ENCODE data around the gene LRRC71. TPM values are rescaled to one million over a fixed set of nuclear protein-coding genes. Genes with fewer than 3 reads are reported as not detected.

The LRRC71 gene
- total and polyA plus RNA-seq, 10 donors, result 0.03 to 0.51 (median 0.33) TPM; not detected in 4

DNA sequence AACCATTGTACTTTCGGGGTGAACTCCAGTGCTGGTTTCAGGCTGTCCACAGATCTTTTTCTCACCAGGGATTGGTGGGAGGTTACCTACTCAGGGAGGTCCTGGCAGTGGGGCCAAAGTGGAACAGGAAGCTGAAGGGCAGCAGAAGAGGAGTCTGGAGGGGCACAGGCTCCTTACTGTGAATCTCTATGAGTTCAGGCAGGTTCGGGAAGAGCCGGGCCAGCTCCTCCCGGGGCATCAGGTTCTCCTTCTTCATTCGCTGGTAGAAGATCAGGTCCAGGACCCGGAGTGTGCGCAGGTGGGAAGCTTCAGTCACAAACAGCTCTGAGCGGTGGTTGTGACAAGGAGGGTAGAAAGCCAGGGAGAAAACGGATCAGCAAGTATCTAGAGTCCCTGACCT, 26.7 kb downstream of the LRRC71 start:
- intact Hi-C loops (cut with DNase I; ENCODE audit: low total_unique reads), result no loop called here
- 90 to 95% (median 93%) methylated on average over 8 to 9 of the region's 9 CpGs for WGBS, 5 donors
- Histone ChIP-seq H3K27ac (no peak overlapping the region), H3K36me3 (peaks cover 0 to 100% (median 71%) of the 10 kb centered on the region in 6 donors), H3K4me1 (no peaks in the 10 kb centered on the region), H3K27me3 (replicated peaks in 1 of 7) (no peaks in the 10 kb centered on the region), H3K9me3 (no peaks in the 10 kb centered on the region), H3K4me3 (no peak overlapping the region)
- TF ChIP-seq POLR2AphosphoS5 (IDR thresholded peaks at IDR 0.05) (no peak), POLR2A (IDR thresholded peaks at IDR 0.05) (no peak), CTCF (IDR thresholded peaks at IDR 0.05 in 8 of 11, conservative IDR thresholded peaks at IDR 0.05 in 3 of 11) (no peak)
- DNase-seq, result no peak

DNA sequence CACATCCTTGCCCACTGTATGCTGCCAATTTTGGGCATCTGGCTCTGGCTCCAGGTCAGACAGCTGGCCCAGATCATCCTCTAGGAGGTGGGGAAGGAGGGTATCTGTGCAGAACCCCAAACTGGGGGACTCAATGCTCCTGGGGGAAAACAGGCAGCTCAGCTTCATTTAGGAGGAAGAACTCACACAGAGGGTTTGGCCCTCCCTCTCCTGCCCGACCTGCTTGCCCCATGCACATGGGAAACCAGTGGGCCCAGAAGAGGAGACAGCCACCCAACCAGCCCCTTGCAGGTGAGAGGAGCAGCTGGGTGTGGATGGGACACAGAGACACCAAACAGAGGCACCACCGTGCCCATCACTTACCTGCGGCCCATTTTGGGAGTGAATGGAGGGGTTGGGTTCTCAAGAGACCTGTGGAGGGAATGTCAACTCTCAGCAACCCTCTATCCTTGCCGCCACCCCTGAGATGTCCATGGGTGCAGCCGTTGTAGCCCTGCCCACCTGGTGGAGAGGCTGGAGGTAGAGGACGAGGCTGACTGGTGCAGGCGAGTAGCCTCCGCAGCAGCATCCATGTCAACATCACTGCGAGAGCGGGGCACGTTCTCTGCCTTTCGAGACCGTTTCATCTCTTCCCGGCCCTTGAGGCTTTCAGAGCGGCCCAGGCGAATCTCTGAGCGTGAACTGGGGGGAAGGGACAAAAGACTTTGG, 27.5 kb downstream of the LRRC71 start:
- peak in 1 of 3 donors; percentile 12 for TF ChIP-seq POLR2AphosphoS5 (IDR thresholded peaks at IDR 0.05)
- no peak for TF ChIP-seq CTCF (IDR thresholded peaks at IDR 0.05 in 8 of 11, conservative IDR thresholded peaks at IDR 0.05 in 3 of 11)
- no peak for TF ChIP-seq POLR2A (IDR thresholded peaks at IDR 0.05)
- Histone ChIP-seq H3K36me3 (peaks cover 0 to 100% (median 68%) of the 10 kb centered on the region in 6 donors), H3K27me3 (replicated peaks in 1 of 7) (no peaks in the 10 kb centered on the region), H3K4me3 (no peak overlapping the region), H3K4me1 (no peaks in the 10 kb centered on the region), H3K9me3 (no peaks in the 10 kb centered on the region), H3K27ac (no peak overlapping the region)
- DNase-seq, result no peak
- intact Hi-C loops (cut with DNase I; ENCODE audit: low total_unique reads), result no loop called here
- WGBS, 5 donors, result 91 to 98% (median 94%) methylated on average over 15 to 17 of the region's 17 CpGs

DNA sequence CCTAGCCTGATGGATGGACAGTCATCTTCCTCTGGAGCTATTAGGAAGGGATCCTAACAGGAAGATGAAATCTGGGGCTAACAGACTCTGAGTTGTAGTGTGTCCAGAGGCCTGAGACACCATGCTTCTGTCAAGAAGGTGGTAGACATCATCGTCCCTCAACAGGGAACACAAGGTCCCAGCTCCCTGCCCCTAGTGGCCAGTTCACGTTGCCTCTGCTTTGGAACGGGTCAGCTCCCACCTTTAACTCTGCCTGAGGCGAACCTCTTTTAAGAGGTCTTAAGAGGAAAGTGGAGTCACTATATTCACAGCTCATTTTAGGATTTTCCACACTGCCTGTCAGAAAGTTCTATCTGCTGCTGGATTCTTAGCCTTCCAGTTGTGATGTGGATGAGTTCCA, 28.3 kb downstream of the LRRC71 start:
- DNase-seq, result no peak
- intact Hi-C loops (cut with DNase I; ENCODE audit: low total_unique reads), result no loop called here
- no peak for TF ChIP-seq POLR2A (IDR thresholded peaks at IDR 0.05)
- no peak for TF ChIP-seq POLR2AphosphoS5 (IDR thresholded peaks at IDR 0.05)
- TF ChIP-seq CTCF (IDR thresholded peaks at IDR 0.05 in 8 of 11, conservative IDR thresholded peaks at IDR 0.05 in 3 of 11), result no peak
- WGBS, 5 donors, result 78 to 87% (median 83%) methylated on average over 4 of the region's 4 CpGs
- Histone ChIP-seq H3K4me1 (no peaks in the 10 kb centered on the region), H3K27me3 (replicated peaks in 1 of 7) (no peaks in the 10 kb centered on the region), H3K27ac (no peak overlapping the region), H3K9me3 (no peaks in the 10 kb centered on the region), H3K4me3 (no peak overlapping the region), H3K36me3 (peaks cover 0 to 100% (median 64%) of the 10 kb centered on the region in 6 donors)

DNA sequence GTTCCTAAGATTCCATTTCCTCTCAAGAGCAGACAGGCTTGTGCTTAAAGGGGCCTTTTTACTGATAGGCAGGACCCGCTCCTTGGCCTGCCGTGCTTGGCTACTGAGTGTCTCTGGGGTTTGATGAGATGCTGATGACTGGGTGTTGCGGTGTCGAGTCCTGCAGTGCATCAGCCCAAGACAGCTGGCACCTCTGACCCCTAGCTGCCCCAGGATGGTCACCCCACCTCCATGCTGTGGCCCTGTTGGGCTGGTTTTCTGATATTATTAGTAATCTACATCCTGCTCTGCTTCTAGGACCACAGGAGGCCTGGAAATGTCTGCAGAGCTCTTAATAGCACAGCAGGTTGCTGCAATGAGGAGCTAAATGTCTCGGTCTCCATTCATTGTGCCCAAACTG, 28.7 kb downstream of the LRRC71 start:
- TF ChIP-seq POLR2A (IDR thresholded peaks at IDR 0.05) (no peak), POLR2AphosphoS5 (IDR thresholded peaks at IDR 0.05) (no peak), CTCF (IDR thresholded peaks at IDR 0.05 in 8 of 11, conservative IDR thresholded peaks at IDR 0.05 in 3 of 11) (no peak)
- 83 to 100% (median 93%) methylated on average over 5 of the region's 5 CpGs for WGBS, 5 donors

More for the DNA sequence above, 28.7 kb downstream of the LRRC71 start:
- peaks cover 0 to 100% (median 60%) of the 10 kb centered on the region in 6 donors for H3K36me3 ChIP-seq
- no peak overlapping the region for H3K4me3 ChIP-seq
- DNase-seq, result no peak
- H3K9me3 ChIP-seq, result no peaks in the 10 kb centered on the region
- H3K27me3 ChIP-seq (replicated peaks in 1 of 7), result no peaks in the 10 kb centered on the region
- no peak overlapping the region for H3K27ac ChIP-seq
- no peaks in the 10 kb centered on the region for H3K4me1 ChIP-seq
- intact Hi-C loops (cut with DNase I; ENCODE audit: low total_unique reads), result no loop called here

Measured in spleen (tissue), 11 donors.